Fibroblast of lung (primary cell): ENCODE results near the gene RGS7. TPM values are rescaled to one million over a fixed set of nuclear protein-coding genes. Genes with fewer than 3 reads are reported as not detected.

Experiments
- DNase-seq, 2 donors: peaks; one replicate each; pipeline versions ENCODE4 v3.0.0 to v3.0.0-alpha.2; 2010; ENCODE audit warnings: low read depth in 2 of 2
- H2AFZ ChIP-seq: 2 replicates; pipeline ENCODE4 v1.5.1; 2012; ENCODE audit warnings: low read length, control low read depth, inconsistent platforms
- H3K27ac ChIP-seq: 2 replicates; pipeline ENCODE4 v1.5.1; 2011; ENCODE audit warnings: low read length, control low read depth; ENCODE audit not compliant: insufficient read depth
- H3K27me3 ChIP-seq: 2 replicates; pipeline ENCODE4 v1.5.1; 2011; ENCODE audit warnings: mild to moderate bottlenecking, low read length; ENCODE audit not compliant: control insufficient read depth, insufficient read depth
- H3K36me3 ChIP-seq: 2 replicates; pipeline ENCODE4 v1.5.1; 2011; ENCODE audit warnings: low read length; ENCODE audit not compliant: control insufficient read depth, insufficient read depth
- H3K4me1 ChIP-seq: 2 replicates; pipeline ENCODE4 v1.5.1; 2011; ENCODE audit warnings: low read length; ENCODE audit not compliant: control insufficient read depth, insufficient read depth; ENCODE audit errors: extremely low read depth
- H3K4me2 ChIP-seq: 2 replicates; pipeline ENCODE4 v1.5.1; 2011; ENCODE audit warnings: low read length, control low read depth; ENCODE audit not compliant: insufficient read depth; ENCODE audit errors: extremely low read depth
- H3K4me3 ChIP-seq, 4 experiments: fragments of 200-600 bp in 1 of 4; sonication (generic) in 1 of 4; replicated peaks in 1 of 4; 2 replicates each; pipeline ENCODE4 v1.5.1; 2011 to 2016; ENCODE audit warnings: low read length in 4 of 4, low read depth in 3 of 4, mild to moderate bottlenecking in 3 of 4, control low read depth in 2 of 4, inconsistent platforms in 1 of 4, mixed read lengths in 1 of 4; ENCODE audit not compliant: insufficient read depth in 1 of 4; ENCODE audit errors: control extremely low read depth in 1 of 4
- H3K79me2 ChIP-seq: 2 replicates; pipeline ENCODE4 v1.5.1; 2012; ENCODE audit warnings: mild to moderate bottlenecking, low read length, inconsistent platforms; ENCODE audit not compliant: control insufficient read depth, insufficient read depth
- H3K9ac ChIP-seq: 2 replicates; pipeline ENCODE4 v1.5.1; 2011; ENCODE audit warnings: mild to moderate bottlenecking, low read length, control low read depth; ENCODE audit not compliant: insufficient read depth
- H3K9me3 ChIP-seq: 2 replicates; pipeline ENCODE4 v1.5.1; 2012; ENCODE audit warnings: low read depth, low read length; ENCODE audit not compliant: control insufficient read depth, insufficient read depth
- H4K20me1 ChIP-seq: 2 replicates; pipeline ENCODE4 v1.5.1; 2011; ENCODE audit warnings: low read length; ENCODE audit not compliant: control insufficient read depth, insufficient read depth; ENCODE audit errors: extremely low read depth
- CTCF ChIP-seq, 2 donors: IDR thresholded peaks in 1 of 2; conservative IDR thresholded peaks in 1 of 2; 1 replicate in 1 of 2; 2 replicates in 1 of 2; pipeline ENCODE4 v1.5.1; 2011 to 2012; ENCODE audit warnings: low read length in 2 of 2, control low read depth in 1 of 2, inconsistent platforms in 1 of 2, low read depth in 1 of 2, mild to moderate bottlenecking in 1 of 2
- EZH2 ChIP-seq: IDR thresholded peaks from 2 replicates; pipeline ENCODE4 v1.5.1; 2012; ENCODE audit warnings: low read length, control low read depth, mild to moderate bottlenecking; ENCODE audit errors: missing control alignments
- polyA plus RNA-seq, 2 donors: library from polyadenylated mRNA; depleted of rRNA in 1 of 2; stranded (reverse) in 1 of 2; unstranded in 1 of 2; fragments of >200 nt; gene quantifications; 2 replicates each; pipeline ENCODE4 v1.2.1, GENCODE V29; 2011 to 2012; ENCODE audit warnings: missing spikeins in 1 of 2
- total RNA-seq: library from RNA; depleted of rRNA; stranded (reverse); fragments of >200 nt; gene quantifications from 2 replicates; pipeline ENCODE4 v1.2.1, GENCODE V29; 2014

RGS7 gene
- total and polyA plus RNA-seq, 2 donors (not counting 1 experiment from before 2014, with no cell fraction given), result 3.6 to 4.2 TPM

GRCh38 chr1:241068359-241068758 lies 288.6 kb downstream of the RGS7 start:
- Histone ChIP-seq H3K9me3 (no peaks in the 10 kb centered on the region), H2AFZ (no peak overlapping the region), H3K4me2 (no peak overlapping the region)

GRCh38 chr1:241063276-241063675 lies 293.7 kb downstream of the RGS7 start:
- no peaks in the 10 kb centered on the region for H3K36me3 ChIP-seq
- no peak for DNase-seq
- no peaks in the 10 kb centered on the region for H3K27me3 ChIP-seq
- no peaks in the 10 kb centered on the region for H4K20me1 ChIP-seq
- H3K4me2 ChIP-seq, result no peak overlapping the region
- no peak overlapping the region for H2AFZ ChIP-seq
- H3K9me3 ChIP-seq, result no peaks in the 10 kb centered on the region
- no peaks in the 10 kb centered on the region for H3K79me2 ChIP-seq
- no peaks in the 10 kb centered on the region for H3K4me1 ChIP-seq
- TF ChIP-seq EZH2, result no peak
- H3K27ac ChIP-seq, result no peak overlapping the region
- H3K4me3 ChIP-seq, result no peak overlapping the region
- no peak overlapping the region for H3K9ac ChIP-seq

More at GRCh38 chr1:241068359-241068758, 288.6 kb downstream of the RGS7 start:
- Histone ChIP-seq H4K20me1 (no peaks in the 10 kb centered on the region), H3K4me3 (no peak overlapping the region), H3K9ac (no peak overlapping the region), H3K36me3 (no peaks in the 10 kb centered on the region), H3K27ac (no peak overlapping the region), H3K79me2 (no peaks in the 10 kb centered on the region), H3K4me1 (no peaks in the 10 kb centered on the region), H3K27me3 (no peaks in the 10 kb centered on the region)
- TF ChIP-seq EZH2, result no peak
- no peak for TF ChIP-seq CTCF (conservative IDR thresholded peaks at IDR 0.05 in 1 of 2, IDR thresholded peaks at IDR 0.05 in 1 of 2; ENCODE audit: low read depth in 1 of 2, low read length in 2 of 2)
- no peak for DNase-seq

- H3K9ac ChIP-seq, result no peak overlapping the region
- TF ChIP-seq EZH2, result no peak
- TF ChIP-seq CTCF (conservative IDR thresholded peaks at IDR 0.05 in 1 of 2, IDR thresholded peaks at IDR 0.05 in 1 of 2; ENCODE audit: low read depth in 1 of 2, low read length in 2 of 2), result no peak
- no peak overlapping the region for H2AFZ ChIP-seq
- no peak overlapping the region for H3K4me2 ChIP-seq
- no peaks in the 10 kb centered on the region for H3K27me3 ChIP-seq
- DNase-seq, result no peak
- no peaks in the 10 kb centered on the region for H3K4me1 ChIP-seq
- no peaks in the 10 kb centered on the region for H3K9me3 ChIP-seq
- H3K27ac ChIP-seq, result no peak overlapping the region
- H4K20me1 ChIP-seq, result no peaks in the 10 kb centered on the region
- H3K36me3 ChIP-seq, result no peaks in the 10 kb centered on the region
- H3K4me3 ChIP-seq, result no peak overlapping the region
- H3K79me2 ChIP-seq, result no peaks in the 10 kb centered on the region
These were observed 295.9 kb downstream of the RGS7 start for GRCh38 chr1:241061062-241061461.
